ENCODE data around the gene CAND1.

The CAND1 gene

DNA sequence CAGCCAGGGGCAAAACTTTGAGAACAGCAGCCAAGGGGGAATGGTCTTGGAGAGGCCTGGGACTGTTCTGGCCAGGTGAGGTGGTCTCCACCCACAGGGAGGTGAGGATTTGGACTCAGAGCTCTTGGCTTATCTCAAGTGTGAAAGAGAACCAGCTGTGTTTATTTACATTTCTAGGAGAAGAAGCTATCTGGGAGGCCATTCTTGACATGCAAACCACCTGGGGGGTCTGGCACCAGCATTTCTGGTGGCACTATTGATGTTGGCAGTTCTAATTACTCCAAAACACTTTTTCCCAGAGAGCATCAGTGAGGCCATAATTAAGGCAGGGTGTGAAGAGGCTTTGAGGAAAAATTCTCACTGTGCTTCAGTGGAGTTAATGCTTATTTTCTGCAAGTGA lies 95.1 kb downstream of the CAND1 start:
- TF ChIP-seq SIN3A (IDR thresholded peaks at IDR 0.05; ENCODE audit: borderline replicate concordance, insufficient read depth, low read length) (no peak), FOXP2 (optimal IDR thresholded peaks at IDR 0.05; ENCODE audit: borderline replicate concordance, extremely low read depth, extremely low read length, insufficient read depth) (no peak), TAF1 (IDR thresholded peaks at IDR 0.05; ENCODE audit: borderline replicate concordance, insufficient read depth, low read length) (no peak), POLR2AphosphoS5 (IDR thresholded peaks at IDR 0.05; ENCODE audit: low read depth, low read length) (no peak)
- TF ChIP-seq, protein P1, sequence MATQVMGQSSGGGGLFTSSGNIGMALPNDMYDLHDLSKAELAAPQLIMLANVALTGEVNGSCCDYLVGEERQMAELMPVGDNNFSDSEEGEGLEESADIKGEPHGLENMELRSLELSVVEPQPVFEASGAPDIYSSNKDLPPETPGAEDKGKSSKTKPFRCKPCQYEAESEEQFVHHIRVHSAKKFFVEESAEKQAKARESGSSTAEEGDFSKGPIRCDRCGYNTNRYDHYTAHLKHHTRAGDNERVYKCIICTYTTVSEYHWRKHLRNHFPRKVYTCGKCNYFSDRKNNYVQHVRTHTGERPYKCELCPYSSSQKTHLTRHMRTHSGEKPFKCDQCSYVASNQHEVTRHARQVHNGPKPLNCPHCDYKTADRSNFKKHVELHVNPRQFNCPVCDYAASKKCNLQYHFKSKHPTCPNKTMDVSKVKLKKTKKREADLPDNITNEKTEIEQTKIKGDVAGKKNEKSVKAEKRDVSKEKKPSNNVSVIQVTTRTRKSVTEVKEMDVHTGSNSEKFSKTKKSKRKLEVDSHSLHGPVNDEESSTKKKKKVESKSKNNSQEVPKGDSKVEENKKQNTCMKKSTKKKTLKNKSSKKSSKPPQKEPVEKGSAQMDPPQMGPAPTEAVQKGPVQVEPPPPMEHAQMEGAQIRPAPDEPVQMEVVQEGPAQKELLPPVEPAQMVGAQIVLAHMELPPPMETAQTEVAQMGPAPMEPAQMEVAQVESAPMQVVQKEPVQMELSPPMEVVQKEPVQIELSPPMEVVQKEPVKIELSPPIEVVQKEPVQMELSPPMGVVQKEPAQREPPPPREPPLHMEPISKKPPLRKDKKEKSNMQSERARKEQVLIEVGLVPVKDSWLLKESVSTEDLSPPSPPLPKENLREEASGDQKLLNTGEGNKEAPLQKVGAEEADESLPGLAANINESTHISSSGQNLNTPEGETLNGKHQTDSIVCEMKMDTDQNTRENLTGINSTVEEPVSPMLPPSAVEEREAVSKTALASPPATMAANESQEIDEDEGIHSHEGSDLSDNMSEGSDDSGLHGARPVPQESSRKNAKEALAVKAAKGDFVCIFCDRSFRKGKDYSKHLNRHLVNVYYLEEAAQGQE (IDR thresholded peaks at IDR 0.05; ENCODE audit: insufficient read depth in 1 of 2, low read depth in 2 of 2, low read length in 2 of 2) = no peak

DNA sequence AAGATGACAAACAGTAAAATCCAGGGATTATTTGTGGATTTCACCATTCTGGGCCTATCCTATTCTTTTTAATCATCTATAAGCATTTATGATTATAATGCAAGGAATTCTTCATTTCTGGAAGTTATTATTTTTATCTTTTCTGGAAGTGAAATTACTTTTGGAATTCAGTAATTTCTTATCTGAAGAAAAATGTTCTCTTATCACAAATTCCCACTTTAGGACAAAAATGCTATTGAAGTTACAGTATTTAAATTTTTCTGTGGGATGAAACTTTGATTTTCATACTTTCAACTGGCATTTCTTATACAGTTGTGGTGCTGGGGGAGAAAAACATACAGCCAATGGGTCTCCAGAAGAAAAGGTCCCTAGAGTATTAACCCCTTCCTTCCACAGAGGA lies 96.0 kb downstream of the CAND1 start:
- TF ChIP-seq POLR2AphosphoS5 (IDR thresholded peaks at IDR 0.05; ENCODE audit: low read depth, low read length) (no peak), SIN3A (IDR thresholded peaks at IDR 0.05; ENCODE audit: borderline replicate concordance, insufficient read depth, low read length) (no peak), FOXP2 (optimal IDR thresholded peaks at IDR 0.05; ENCODE audit: borderline replicate concordance, extremely low read depth, extremely low read length, insufficient read depth) (no peak), TAF1 (IDR thresholded peaks at IDR 0.05; ENCODE audit: borderline replicate concordance, insufficient read depth, low read length) (no peak)
- TF ChIP-seq, protein P1 (IDR thresholded peaks at IDR 0.05; ENCODE audit: insufficient read depth in 1 of 2, low read depth in 2 of 2, low read length in 2 of 2) = no peak

DNA sequence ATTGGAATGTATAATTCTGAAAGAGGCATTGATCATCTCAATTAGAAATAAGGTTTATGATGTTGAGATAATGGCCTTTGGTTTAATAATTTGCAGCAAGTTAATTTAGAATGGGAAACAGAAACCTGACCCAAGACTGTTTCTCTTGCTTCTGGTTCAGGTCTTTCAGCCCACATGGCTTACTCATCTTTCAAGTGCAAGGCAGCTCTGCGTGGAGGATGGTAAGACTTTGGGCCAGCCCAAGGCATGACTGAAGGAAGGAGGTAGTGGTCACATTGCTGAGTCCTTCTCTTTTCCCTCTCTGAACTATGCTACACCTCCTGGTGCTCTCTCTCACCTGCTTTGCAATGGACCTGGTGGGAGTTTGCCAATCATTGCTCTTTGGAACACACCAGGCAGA lies 98.7 kb downstream of the CAND1 start:
- no peak for TF ChIP-seq POLR2AphosphoS5 (IDR thresholded peaks at IDR 0.05; ENCODE audit: low read depth, low read length)
- no peak for TF ChIP-seq SIN3A (IDR thresholded peaks at IDR 0.05; ENCODE audit: borderline replicate concordance, insufficient read depth, low read length)
- no peak for TF ChIP-seq FOXP2 (optimal IDR thresholded peaks at IDR 0.05; ENCODE audit: borderline replicate concordance, extremely low read depth, extremely low read length, insufficient read depth)
- TF ChIP-seq TAF1 (IDR thresholded peaks at IDR 0.05; ENCODE audit: borderline replicate concordance, insufficient read depth, low read length) = no peak
- TF ChIP-seq, protein P1 (IDR thresholded peaks at IDR 0.05; ENCODE audit: insufficient read depth in 1 of 2, low read depth in 2 of 2, low read length in 2 of 2) = no peak

Measured in PFSK-1 (cell line).